GM23248 (cell line): ENCODE data around the gene KLK4. TPM values are rescaled to one million over a fixed set of nuclear protein-coding genes. Genes with fewer than 3 reads are reported as not detected.

Source experiments
- DNase-seq: peaks from one replicate; pipeline ENCODE4 v3.0.0-alpha.2; 2015
- H2AFZ ChIP-seq: fragments of 200-600 bp; sonication (generic); 2 replicates; pipeline ENCODE4 v1.6.1; 2016; ENCODE audit warnings: antibody characterized with exemption
- H3F3A ChIP-seq: fragments of 200-600 bp; sonication (generic); 2 replicates; pipeline ENCODE4 v1.6.1; 2016; ENCODE audit warnings: mild to moderate bottlenecking, antibody characterized with exemption, mixed run types; ENCODE audit not compliant: insufficient read depth
- H3K27ac ChIP-seq: fragments of 200-600 bp; sonication (generic); 2 replicates; pipeline ENCODE4 v1.5.1; 2016; ENCODE audit warnings: mild to moderate bottlenecking
- H3K27me3 ChIP-seq: fragments of 200-600 bp; sonication (generic); replicated peaks from 2 replicates; pipeline ENCODE4 v1.6.1; 2016; ENCODE audit warnings: mild to moderate bottlenecking; ENCODE audit not compliant: insufficient read depth
- H3K36me3 ChIP-seq: fragments of 200-600 bp; sonication (generic); 2 replicates; pipeline ENCODE4 v1.6.1; 2016; ENCODE audit warnings: low read depth, mild to moderate bottlenecking
- H3K4me1 ChIP-seq: fragments of 200-600 bp; sonication (generic); 2 replicates; pipeline ENCODE4 v1.6.1; 2016; ENCODE audit warnings: mild to moderate bottlenecking; ENCODE audit not compliant: insufficient read depth
- H3K4me2 ChIP-seq: fragments of 200-600 bp; sonication (generic); one replicate; pipeline ENCODE4 v1.6.1; 2016; ENCODE audit warnings: mild to moderate bottlenecking; ENCODE audit not compliant: unreplicated experiment
- H3K4me3 ChIP-seq: fragments of 200-600 bp; sonication (generic); 2 replicates; pipeline ENCODE4 v1.5.1; 2016; ENCODE audit warnings: mild to moderate bottlenecking
- H3K79me2 ChIP-seq: fragments of 200-600 bp; sonication (generic); 2 replicates; pipeline ENCODE4 v1.6.1; 2016; ENCODE audit warnings: mild to moderate bottlenecking; ENCODE audit not compliant: insufficient read depth
- H3K9ac ChIP-seq: fragments of 200-600 bp; sonication (generic); 2 replicates; pipeline ENCODE4 v1.6.1; 2016; ENCODE audit warnings: mild to moderate bottlenecking
- H3K9me2 ChIP-seq: fragments of 200-600 bp; sonication (generic); 2 replicates; pipeline ENCODE4 v1.6.1; 2016; ENCODE audit warnings: mixed run types, mild to moderate bottlenecking, moderate library complexity; ENCODE audit not compliant: insufficient read depth
- H3K9me3 ChIP-seq: fragments of 200-600 bp; sonication (generic); one replicate; pipeline ENCODE4 v1.6.1; 2017; ENCODE audit warnings: low read depth
- H4K20me1 ChIP-seq: fragments of 200-600 bp; sonication (generic); 2 replicates; pipeline ENCODE4 v1.6.0; 2016; ENCODE audit not compliant: insufficient read depth
- EZH2 ChIP-seq: fragments of 200-600 bp; sonication (generic); IDR thresholded peaks from 2 replicates; pipeline ENCODE4 v1.6.1; 2018; ENCODE audit warnings: antibody characterized with exemption, mild to moderate bottlenecking; ENCODE audit not compliant: insufficient read depth, poor library complexity, severe bottlenecking
- EZH2phosphoT487 ChIP-seq: fragments of 200-600 bp; sonication (generic); IDR thresholded peaks from 2 replicates; pipeline ENCODE4 v1.6.1; 2018; ENCODE audit warnings: antibody characterized with exemption, moderate library complexity, mild to moderate bottlenecking, low read depth; ENCODE audit not compliant: insufficient read depth
- WGBS, 2 experiments: methylation state at CpG; one replicate each; pipeline ENCODE4 v1.1.6; 2015 to 2017; ENCODE audit warnings: low lambda C conversion rate in 2 of 2, low coverage in 1 of 2; ENCODE audit errors: missing lambda C conversion rate in 2 of 2; 5-methylcytosine and 5-hydroxymethylcytosine counted together
- in situ Hi-C: fragments of 300-500 bp; cut with MboI; formaldehyde crosslinking; loops from 2 replicates; pipeline ENCODE4 v1.15.0; 2020
- polyA plus RNA-seq: library from polyadenylated mRNA; unstranded; fragments of >200 nt; fragmentation: Nextera tagmentation; extraction: Ambion mirVana; gene quantifications from 2 replicates; pipeline ENCODE4 v1.2.1, GENCODE V29; 2016
- total RNA-seq: library from RNA; depleted of rRNA; stranded (reverse); fragments of >200 nt; shearing (Covaris generic); gene quantifications from 2 replicates; pipeline ENCODE4 v1.2.3, GENCODE V29; 2014; rRNA removed

KLK4 gene
- total and polyA plus RNA-seq, 2 experiments from 2014 or later = not detected

DNA sequence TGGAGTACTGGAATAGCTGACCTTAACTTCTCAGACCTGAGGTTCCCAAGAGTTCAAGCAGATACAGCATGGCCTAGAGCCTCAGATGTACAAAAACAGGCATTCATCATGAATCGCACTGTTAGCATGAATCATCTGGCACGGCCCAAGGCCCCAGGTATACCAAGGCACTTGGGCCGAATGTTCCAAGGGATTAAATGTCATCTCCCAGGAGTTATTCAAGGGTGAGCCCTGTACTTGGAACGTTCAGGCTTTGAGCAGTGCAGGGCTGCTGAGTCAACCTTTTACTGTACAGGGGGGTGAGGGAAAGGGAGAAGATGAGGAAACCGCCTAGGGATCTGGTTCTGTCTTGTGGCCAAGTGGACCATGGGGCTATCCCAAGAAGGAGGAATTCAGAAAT is 50.2 kb downstream of the KLK4 start:
- Histone ChIP-seq H3F3A (no peaks in the 10 kb centered on the region), H3K9me3 (no peaks in the 10 kb centered on the region), H3K36me3 (no peaks in the 10 kb centered on the region), H3K27me3 (0 out of 2 replicates have a peak, but pooled peaks cover 7% of the 10 kb centered on the region), H3K4me1 (no peaks in the 10 kb centered on the region), H2AFZ (no peak overlapping the region), H3K27ac (no peak overlapping the region), H3K9ac (no peak overlapping the region), H3K9me2 (no peaks in the 10 kb centered on the region), H3K4me3 (no peak overlapping the region), H4K20me1 (no peaks in the 10 kb centered on the region), H3K4me2 (no peak overlapping the region), H3K79me2 (no peaks in the 10 kb centered on the region)
- 35 to 39% methylated on average over 5 of the region's 5 CpGs for WGBS, 2 experiments
- DNase-seq = no peak
- in situ Hi-C loops = no loop called here
- TF ChIP-seq EZH2phosphoT487 = no peak

DNA sequence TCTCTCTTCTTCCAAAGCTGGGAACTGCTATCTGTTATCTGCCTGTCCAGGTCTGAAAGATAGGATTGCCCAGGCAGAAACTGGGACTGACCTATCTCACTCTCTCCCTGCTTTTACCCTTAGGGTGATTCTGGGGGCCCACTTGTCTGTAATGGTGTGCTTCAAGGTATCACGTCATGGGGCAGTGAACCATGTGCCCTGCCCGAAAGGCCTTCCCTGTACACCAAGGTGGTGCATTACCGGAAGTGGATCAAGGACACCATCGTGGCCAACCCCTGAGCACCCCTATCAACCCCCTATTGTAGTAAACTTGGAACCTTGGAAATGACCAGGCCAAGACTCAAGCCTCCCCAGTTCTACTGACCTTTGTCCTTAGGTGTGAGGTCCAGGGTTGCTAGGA is 51.3 kb downstream of the KLK4 start:
- Histone ChIP-seq H3K4me1 (no peaks in the 10 kb centered on the region), H3K36me3 (no peaks in the 10 kb centered on the region), H3K4me2 (no peak overlapping the region), H3K9me3 (no peaks in the 10 kb centered on the region), H3K9ac (no peak overlapping the region), H3K27me3 (peaks cover 13% of the 10 kb centered on the region; the same call in 1 of the 2 replicates), H3K9me2 (no peaks in the 10 kb centered on the region), H3K27ac (no peak overlapping the region), H3F3A (no peaks in the 10 kb centered on the region), H3K79me2 (no peaks in the 10 kb centered on the region), H4K20me1 (no peaks in the 10 kb centered on the region), H3K4me3 (no peak overlapping the region), H2AFZ (no peak overlapping the region)
- 31 to 41% methylated on average over 4 of the region's 4 CpGs for WGBS, 2 experiments
- no peak for TF ChIP-seq EZH2
- no peak for TF ChIP-seq EZH2phosphoT487
- no peak for DNase-seq
- in situ Hi-C loops = no loop called here

DNA sequence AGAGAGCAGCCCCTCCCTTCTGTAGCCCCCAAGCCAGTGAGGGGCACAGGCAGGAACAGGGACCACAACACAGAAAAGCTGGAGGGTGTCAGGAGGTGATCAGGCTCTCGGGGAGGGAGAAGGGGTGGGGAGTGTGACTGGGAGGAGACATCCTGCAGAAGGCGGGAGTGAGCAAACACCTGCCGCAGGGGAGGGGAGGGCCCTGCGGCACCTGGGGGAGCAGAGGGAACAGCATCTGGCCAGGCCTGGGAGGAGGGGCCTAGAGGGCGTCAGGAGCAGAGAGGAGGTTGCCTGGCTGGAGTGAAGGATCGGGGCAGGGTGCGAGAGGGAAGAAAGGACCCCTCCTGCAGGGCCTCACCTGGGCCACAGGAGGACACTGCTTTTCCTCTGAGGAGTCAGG is 52.3 kb downstream of the KLK4 start:
- Histone ChIP-seq H3K9ac (no peak overlapping the region), H4K20me1 (no peaks in the 10 kb centered on the region), H3K4me3 (no peak overlapping the region), H3K9me3 (no peaks in the 10 kb centered on the region), H3K4me2 (no peak overlapping the region), H3K36me3 (no peaks in the 10 kb centered on the region), H2AFZ (no peak overlapping the region), H3K4me1 (no peaks in the 10 kb centered on the region), H3F3A (no peaks in the 10 kb centered on the region), H3K27me3 (peaks cover 13% of the 10 kb centered on the region; the same call in 1 of the 2 replicates), H3K79me2 (no peaks in the 10 kb centered on the region), H3K9me2 (no peaks in the 10 kb centered on the region), H3K27ac (no peak overlapping the region)
- WGBS, 2 experiments = 34% methylated on average over 7 of the region's 7 CpGs; no CpG with 5 or more reads in 1 of the 2 experiments
- in situ Hi-C loops = no loop called here
- no peak for DNase-seq
- no peak for TF ChIP-seq EZH2phosphoT487
- TF ChIP-seq EZH2 = no peak

- H3K9ac ChIP-seq = no peak overlapping the region
- H3K4me2 ChIP-seq = no peak overlapping the region
- no peaks in the 10 kb centered on the region for H3K9me2 ChIP-seq
- 39 to 43% methylated on average over 4 to 6 of the region's 6 CpGs for WGBS, 2 experiments
- H3K79me2 ChIP-seq = no peaks in the 10 kb centered on the region
- H3F3A ChIP-seq = no peaks in the 10 kb centered on the region
- peaks cover 11% of the 10 kb centered on the region; the same call in 1 of the 2 replicates for H3K27me3 ChIP-seq
- no peak overlapping the region for H3K27ac ChIP-seq
- no peaks in the 10 kb centered on the region for H4K20me1 ChIP-seq
- TF ChIP-seq EZH2phosphoT487 = no peak
- no peak for TF ChIP-seq EZH2
- in situ Hi-C loops = no loop called here
- H3K4me3 ChIP-seq = no peak overlapping the region
- H3K4me1 ChIP-seq = no peaks in the 10 kb centered on the region
- no peak for DNase-seq
- H2AFZ ChIP-seq = no peak overlapping the region
- no peaks in the 10 kb centered on the region for H3K36me3 ChIP-seq
- H3K9me3 ChIP-seq = no peaks in the 10 kb centered on the region
Measured at GRCh38 chr19:50857366-50857765, 53.8 kb downstream of the KLK4 start.

Other genes with a start within 250 kb of the KLK4 start
- 2.7 and 7.1 TPM in 2 replicates for gene SHANK1, start 191.6 kb downstream of the KLK4 start, total RNA-seq
- gene SHANK1, start 191.6 kb downstream of the KLK4 start, polyA plus RNA-seq = 0.58 and 0.62 TPM in 2 replicates
- gene CLEC11A, start 188.0 kb downstream of the KLK4 start, total RNA-seq = 145 and 164 TPM in 2 replicates
- 122 and 127 TPM in 2 replicates for gene CLEC11A, start 188.0 kb downstream of the KLK4 start, polyA plus RNA-seq
- not detected in 2 replicates for gene GPR32, start 140.9 kb downstream of the KLK4 start, total RNA-seq
- gene GPR32, start 140.9 kb downstream of the KLK4 start, polyA plus RNA-seq = not detected in 2 replicates
- not detected in 2 replicates for gene ACP4, start 121.0 kb downstream of the KLK4 start, total RNA-seq
- not detected in 2 replicates for gene ACP4, start 121.0 kb downstream of the KLK4 start, polyA plus RNA-seq
- gene KLK1, start 87.6 kb downstream of the KLK4 start, total RNA-seq = not detected in 2 replicates
- not detected in 2 replicates for gene KLK1, start 87.6 kb downstream of the KLK4 start, polyA plus RNA-seq
- not detected in 2 replicates for gene KLK15, start 77.8 kb downstream of the KLK4 start, total RNA-seq
- gene KLK15, start 77.8 kb downstream of the KLK4 start, polyA plus RNA-seq = not detected in 2 replicates
- not detected in 2 replicates for gene KLK3, start 56.5 kb downstream of the KLK4 start, total RNA-seq
- not detected in 2 replicates for gene KLK3, start 56.5 kb downstream of the KLK4 start, polyA plus RNA-seq
- gene KLK2, start 38.0 kb downstream of the KLK4 start, total RNA-seq = not detected in 2 replicates
- not detected in 2 replicates for gene KLK2, start 38.0 kb downstream of the KLK4 start, polyA plus RNA-seq
- gene KLK5, start 41.6 kb upstream of the KLK4 start, total RNA-seq = not detected in 2 replicates
- gene KLK5, start 41.6 kb upstream of the KLK4 start, polyA plus RNA-seq = 0.23 TPM in 1 of 2 replicates, not detected in the other
- not detected in 2 replicates for gene KLK6, start 58.2 kb upstream of the KLK4 start, total RNA-seq
- not detected in 2 replicates for gene KLK6, start 58.2 kb upstream of the KLK4 start, polyA plus RNA-seq
- gene KLK7, start 72.5 kb upstream of the KLK4 start, total RNA-seq = not detected in 2 replicates
- not detected in 2 replicates for gene KLK7, start 72.5 kb upstream of the KLK4 start, polyA plus RNA-seq
- not detected in 2 replicates for gene KLK8, start 90.2 kb upstream of the KLK4 start, total RNA-seq
- not detected in 2 replicates for gene KLK8, start 90.2 kb upstream of the KLK4 start, polyA plus RNA-seq
- not detected in 2 replicates for gene KLK10, start 108.3 kb upstream of the KLK4 start, total RNA-seq
- not detected in 2 replicates for gene KLK10, start 108.3 kb upstream of the KLK4 start, polyA plus RNA-seq
- gene KLK11, start 115.2 kb upstream of the KLK4 start, total RNA-seq = not detected in 2 replicates
- not detected in 2 replicates for gene KLK11, start 115.2 kb upstream of the KLK4 start, polyA plus RNA-seq
- gene KLK12, start 123.6 kb upstream of the KLK4 start, total RNA-seq = not detected in 2 replicates
- not detected in 2 replicates for gene KLK12, start 123.6 kb upstream of the KLK4 start, polyA plus RNA-seq
- not detected in 2 replicates for gene KLK13, start 153.7 kb upstream of the KLK4 start, total RNA-seq
- 0.25 TPM in 1 of 2 replicates, not detected in the other for gene KLK13, start 153.7 kb upstream of the KLK4 start, polyA plus RNA-seq
- not detected in 2 replicates for gene KLK14, start 171.5 kb upstream of the KLK4 start, total RNA-seq
- gene KLK14, start 171.5 kb upstream of the KLK4 start, polyA plus RNA-seq = not detected in 2 replicates
- 9.0 and 11.3 TPM in 2 replicates for gene CTU1, start 197.0 kb upstream of the KLK4 start, total RNA-seq
- gene CTU1, start 197.0 kb upstream of the KLK4 start, polyA plus RNA-seq = 4.2 and 4.4 TPM in 2 replicates
- not detected in 2 replicates for gene SIGLEC9, start 213.5 kb upstream of the KLK4 start, total RNA-seq
- gene SIGLEC9, start 213.5 kb upstream of the KLK4 start, polyA plus RNA-seq = not detected in 2 replicates
- not detected in 2 replicates for gene SIGLEC7, start 230.9 kb upstream of the KLK4 start, total RNA-seq
- gene SIGLEC7, start 230.9 kb upstream of the KLK4 start, polyA plus RNA-seq = not detected in 2 replicates